ENCODE data around the gene LGALS12. TPM values are rescaled to one million over a fixed set of nuclear protein-coding genes. Genes with fewer than 3 reads are reported as not detected.
A peak's percentile ranks its signal among the peaks of the same experiment; 100 is the strongest.
"Not testable (repeated sequence)": the region's sequence is repeated elsewhere in the genome, so short reads cannot be mapped to it uniquely, and the experiment has no call there.

Gene LGALS12
- total RNA-seq, 2 donors from 2014 or later, result 0.24 TPM; not detected in 1

- peak; percentile 6 for DNase-seq
Measured at GRCh38 chr11:63549411-63549810, 43.5 kb downstream of the LGALS12 start.

GRCh38 chr11:63550156-63550700 is 44.3 kb downstream of the LGALS12 start:
- intact Hi-C loops (cut with DNase I); H3K4me1 ChIP-seq; H3K27ac ChIP-seq; H3K9me3 ChIP-seq; H3K27me3 ChIP-seq; H3K36me3 ChIP-seq; H3K4me3 ChIP-seq; H3K9ac ChIP-seq (ENCODE audit: low read depth in 2 of 2, low read length in 2 of 2): not testable (repeated sequence)
- DNase-seq, result peak; percentile 9

More at GRCh38 chr11:63549411-63549810, 43.5 kb downstream of the LGALS12 start:
- Histone ChIP-seq H3K36me3 (no peaks in the 10 kb centered on the region), H3K4me1 (no peaks in the 10 kb centered on the region), H3K4me3 (no peak overlapping the region), H3K9ac (ENCODE audit: low read depth in 2 of 2, low read length in 2 of 2) (no peak overlapping the region), H3K9me3 (no peaks in the 10 kb centered on the region), H3K27ac (no peak overlapping the region), H3K27me3 (no peaks in the 10 kb centered on the region)
- TF ChIP-seq CTCF (IDR thresholded peaks at IDR 0.05), result no peak
- intact Hi-C loops (cut with DNase I), result no loop called here

- intact Hi-C loops (cut with DNase I), result no loop called here
- no peaks in the 10 kb centered on the region for H3K36me3 ChIP-seq
- TF ChIP-seq CTCF (IDR thresholded peaks at IDR 0.05), result no peak
- no peaks in the 10 kb centered on the region for H3K4me1 ChIP-seq
- no peak overlapping the region for H3K27ac ChIP-seq
- no peaks in the 10 kb centered on the region for H3K9me3 ChIP-seq
- H3K9ac ChIP-seq (ENCODE audit: low read depth in 2 of 2, low read length in 2 of 2), result no peak overlapping the region
- H3K27me3 ChIP-seq, result no peaks in the 10 kb centered on the region
- H3K4me3 ChIP-seq, result no peak overlapping the region
- DNase-seq, result peak; percentile 15
Measured at GRCh38 chr11:63551091-63551888, 45.4 kb downstream of the LGALS12 start.

GRCh38 chr11:63551889-63552266 is 46.0 kb downstream of the LGALS12 start:
- H3K4me1 ChIP-seq, result no peaks in the 10 kb centered on the region
- no peak overlapping the region for H3K9ac ChIP-seq (ENCODE audit: low read depth in 2 of 2, low read length in 2 of 2)
- DNase-seq, result peak; percentile 11
- TF ChIP-seq CTCF (IDR thresholded peaks at IDR 0.05), result no peak
- intact Hi-C loops (cut with DNase I), result no loop called here
- H3K27me3 ChIP-seq, result no peaks in the 10 kb centered on the region
- H3K4me3 ChIP-seq, result no peak overlapping the region
- no peaks in the 10 kb centered on the region for H3K36me3 ChIP-seq
- H3K27ac ChIP-seq, result no peak overlapping the region
- H3K9me3 ChIP-seq, result no peaks in the 10 kb centered on the region

GRCh38 chr11:63552921-63553320 is 47.0 kb downstream of the LGALS12 start:
- intact Hi-C loops (cut with DNase I), result no loop called here
- no peak overlapping the region for H3K4me3 ChIP-seq
- H3K27me3 ChIP-seq, result no peaks in the 10 kb centered on the region
- no peak overlapping the region for H3K9ac ChIP-seq (ENCODE audit: low read depth in 2 of 2, low read length in 2 of 2)
- H3K4me1 ChIP-seq, result no peaks in the 10 kb centered on the region
- TF ChIP-seq CTCF (IDR thresholded peaks at IDR 0.05), result no peak
- DNase-seq, result peak; percentile 36
- no peaks in the 10 kb centered on the region for H3K36me3 ChIP-seq
- H3K9me3 ChIP-seq, result no peaks in the 10 kb centered on the region
- H3K27ac ChIP-seq, result no peak overlapping the region

- Histone ChIP-seq H3K9ac (ENCODE audit: low read depth in 2 of 2, low read length in 2 of 2) (peak overlapping the region in 1 of 2 donors; percentile 27), H3K36me3 (no peaks in the 10 kb centered on the region), H3K27me3 (no peaks in the 10 kb centered on the region), H3K9me3 (no peaks in the 10 kb centered on the region), H3K4me3 (no peak overlapping the region), H3K4me1 (no peaks in the 10 kb centered on the region), H3K27ac (no peak overlapping the region)
- DNase-seq, result peak; percentile 19
- intact Hi-C loops (cut with DNase I), result no loop called here
- no peak for TF ChIP-seq CTCF (IDR thresholded peaks at IDR 0.05)
Measured at GRCh38 chr11:63553759-63554158, 47.9 kb downstream of the LGALS12 start.
